Measurements from ENCODE around the gene INO80.

INO80 gene

DNA sequence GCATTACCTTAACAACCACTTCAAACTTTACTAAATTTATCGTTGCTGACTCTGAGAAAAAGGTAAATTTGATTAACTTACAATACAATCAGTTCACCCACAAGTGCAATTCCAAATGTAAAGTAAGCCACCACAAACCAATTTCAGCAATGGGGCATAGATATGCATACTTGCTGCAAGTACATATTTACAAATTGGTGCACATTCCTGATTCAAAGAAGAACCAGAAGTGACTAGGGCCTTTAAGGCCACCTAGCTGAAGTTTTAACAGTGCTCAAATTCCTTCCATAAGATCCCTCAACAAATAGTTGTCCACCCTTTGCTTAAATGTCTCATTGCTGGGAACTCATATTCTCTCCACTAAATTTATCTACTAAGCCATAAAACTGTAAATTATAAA, 67.2 kb downstream of the INO80 start:
- DNase-seq (ENCODE audit: low read depth): no peak
- no peak overlapping the region for H3K4me3 ChIP-seq (ENCODE audit: low read depth, low read length)
- TF ChIP-seq, protein P1, sequence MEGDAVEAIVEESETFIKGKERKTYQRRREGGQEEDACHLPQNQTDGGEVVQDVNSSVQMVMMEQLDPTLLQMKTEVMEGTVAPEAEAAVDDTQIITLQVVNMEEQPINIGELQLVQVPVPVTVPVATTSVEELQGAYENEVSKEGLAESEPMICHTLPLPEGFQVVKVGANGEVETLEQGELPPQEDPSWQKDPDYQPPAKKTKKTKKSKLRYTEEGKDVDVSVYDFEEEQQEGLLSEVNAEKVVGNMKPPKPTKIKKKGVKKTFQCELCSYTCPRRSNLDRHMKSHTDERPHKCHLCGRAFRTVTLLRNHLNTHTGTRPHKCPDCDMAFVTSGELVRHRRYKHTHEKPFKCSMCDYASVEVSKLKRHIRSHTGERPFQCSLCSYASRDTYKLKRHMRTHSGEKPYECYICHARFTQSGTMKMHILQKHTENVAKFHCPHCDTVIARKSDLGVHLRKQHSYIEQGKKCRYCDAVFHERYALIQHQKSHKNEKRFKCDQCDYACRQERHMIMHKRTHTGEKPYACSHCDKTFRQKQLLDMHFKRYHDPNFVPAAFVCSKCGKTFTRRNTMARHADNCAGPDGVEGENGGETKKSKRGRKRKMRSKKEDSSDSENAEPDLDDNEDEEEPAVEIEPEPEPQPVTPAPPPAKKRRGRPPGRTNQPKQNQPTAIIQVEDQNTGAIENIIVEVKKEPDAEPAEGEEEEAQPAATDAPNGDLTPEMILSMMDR (IDR thresholded peaks at IDR 0.05; ENCODE audit: insufficient read depth, low read depth, low read length, missing control alignments): no peak

DNA sequence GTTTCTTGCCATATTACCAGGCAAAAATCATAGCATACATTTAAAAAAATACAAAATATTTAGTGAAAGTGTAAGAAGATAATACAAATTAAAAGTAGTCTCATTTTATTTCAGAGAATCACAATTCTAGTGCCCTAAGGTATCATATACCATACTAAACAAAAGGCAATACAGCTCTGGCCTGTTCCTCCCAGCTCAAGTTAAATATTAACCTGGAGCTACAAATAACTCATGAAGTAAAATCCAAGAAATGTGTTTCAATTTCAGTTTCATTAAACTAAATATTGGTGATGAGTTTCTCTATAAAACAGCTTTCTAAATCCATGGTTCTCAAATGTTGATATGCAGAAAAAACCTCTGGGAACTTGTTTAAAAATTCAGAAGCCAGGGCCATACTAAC, 67.7 kb downstream of the INO80 start:
- no peak for DNase-seq (ENCODE audit: low read depth)
- TF ChIP-seq, protein P1 (IDR thresholded peaks at IDR 0.05; ENCODE audit: insufficient read depth, low read depth, low read length, missing control alignments): no peak
- H3K4me3 ChIP-seq (ENCODE audit: low read depth, low read length): no peak overlapping the region

DNA sequence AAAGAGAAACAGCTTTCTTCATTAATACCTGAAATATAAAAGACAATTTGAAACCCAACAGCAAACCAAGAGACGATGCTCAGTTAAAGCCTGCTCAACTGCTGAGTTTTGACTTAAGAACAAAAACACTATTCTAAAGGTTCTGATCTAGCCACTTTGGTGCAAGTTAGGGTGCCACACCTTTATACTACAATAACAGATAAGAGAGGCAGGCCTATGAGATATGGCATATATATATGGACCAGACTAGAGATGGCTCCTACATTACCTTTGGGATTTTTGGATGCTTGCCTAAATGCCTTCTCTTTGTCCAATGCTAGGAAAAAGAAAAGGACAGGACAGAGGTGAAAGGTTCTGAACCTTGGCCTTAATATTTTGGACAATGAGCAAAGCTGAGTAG, 68.6 kb downstream of the INO80 start:
- H3K4me3 ChIP-seq (ENCODE audit: low read depth, low read length): no peak overlapping the region
- no peak for DNase-seq (ENCODE audit: low read depth)
- TF ChIP-seq, protein P1 (IDR thresholded peaks at IDR 0.05; ENCODE audit: insufficient read depth, low read depth, low read length, missing control alignments): no peak

- DNase-seq (ENCODE audit: low read depth): no peak
- no peak overlapping the region for H3K4me3 ChIP-seq (ENCODE audit: low read depth, low read length)
- TF ChIP-seq, protein P1 (IDR thresholded peaks at IDR 0.05; ENCODE audit: insufficient read depth, low read depth, low read length, missing control alignments): no peak
These were observed 72.7 kb downstream of the INO80 start for GRCh38 chr15:41043276-41043951.

- no peak for DNase-seq (ENCODE audit: low read depth)
- TF ChIP-seq, protein P1 (IDR thresholded peaks at IDR 0.05; ENCODE audit: insufficient read depth, low read depth, low read length, missing control alignments): no peak
- H3K4me3 ChIP-seq (ENCODE audit: low read depth, low read length): no peak overlapping the region
These were observed 73.2 kb downstream of the INO80 start for GRCh38 chr15:41042851-41043250.

GRCh38 chr15:41039121-41039520, 77.0 kb downstream of the INO80 start:
- no peak for DNase-seq (ENCODE audit: low read depth)
- TF ChIP-seq, protein P1 (IDR thresholded peaks at IDR 0.05; ENCODE audit: insufficient read depth, low read depth, low read length, missing control alignments): no peak
- H3K4me3 ChIP-seq (ENCODE audit: low read depth, low read length): no peak overlapping the region

DNA sequence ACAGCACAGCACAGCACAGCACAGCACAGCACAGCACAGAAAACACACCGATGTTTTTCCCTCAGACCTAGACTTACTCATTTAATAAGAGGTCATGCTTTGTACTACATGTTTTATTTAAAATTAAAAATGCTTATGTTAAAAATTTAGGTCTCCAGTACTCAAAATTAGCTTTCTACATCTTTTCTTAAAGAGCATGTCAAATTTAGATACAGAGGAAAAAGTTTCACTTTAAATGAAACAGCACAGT, 84.1 kb downstream of the INO80 start:
- DNase-seq (ENCODE audit: low read depth): no peak

More for the DNA sequence above, 84.1 kb downstream of the INO80 start:
- TF ChIP-seq, protein P1 (IDR thresholded peaks at IDR 0.05; ENCODE audit: insufficient read depth, low read depth, low read length, missing control alignments): no peak
- H3K4me3 ChIP-seq (ENCODE audit: low read depth, low read length): no peak overlapping the region
